T1000 (cell line): ENCODE measurements around the gene EPHA2.

ENCODE experiments used
- DNase-seq: peaks from one replicate; lab custom pipeline; 2025; ENCODE audit warnings: mixed read lengths; lab: John Stamatoyannopoulos, UW

EPHA2 gene

GRCh38 chr1:16134906-16135305 lies 21.0 kb downstream of the EPHA2 start:
- no peak for DNase-seq

GRCh38 chr1:16134066-16134801 lies 21.6 kb downstream of the EPHA2 start:
- DNase-seq: no peak

- no peak for DNase-seq
These were observed 22.6 kb downstream of the EPHA2 start for GRCh38 chr1:16133007-16133961.

GRCh38 chr1:16132325-16132785 lies 23.5 kb downstream of the EPHA2 start:
- DNase-seq: no peak

- DNase-seq: no peak
These were observed 24.1 kb downstream of the EPHA2 start for GRCh38 chr1:16131636-16132324.

GRCh38 chr1:16130827-16131226 lies 25.0 kb downstream of the EPHA2 start:
- DNase-seq: no peak

- no peak for DNase-seq
These were observed 25.8 kb downstream of the EPHA2 start for GRCh38 chr1:16129921-16130543.

- DNase-seq: no peak
These were observed 26.6 kb downstream of the EPHA2 start for GRCh38 chr1:16129316-16129715.

GRCh38 chr1:16128338-16128741 lies 27.5 kb downstream of the EPHA2 start:
- no peak for DNase-seq

- no peak for DNase-seq
These were observed 28.1 kb downstream of the EPHA2 start for GRCh38 chr1:16127676-16128337.

- no peak for DNase-seq
These were observed 28.9 kb downstream of the EPHA2 start for GRCh38 chr1:16126743-16127515.

GRCh38 chr1:16126160-16126559 lies 29.7 kb downstream of the EPHA2 start:
- DNase-seq: no peak

- DNase-seq: no peak
These were observed 30.4 kb downstream of the EPHA2 start for GRCh38 chr1:16125483-16125882.

- no peak for DNase-seq
These were observed 30.8 kb downstream of the EPHA2 start for GRCh38 chr1:16125088-16125470.

- no peak for DNase-seq
These were observed 31.3 kb downstream of the EPHA2 start for GRCh38 chr1:16124377-16125087.

- DNase-seq: peak; percentile 69
These were observed 33.0 kb downstream of the EPHA2 start for GRCh38 chr1:16122916-16123315.

GRCh38 chr1:16122350-16122881 lies 33.5 kb downstream of the EPHA2 start:
- no peak for DNase-seq

- no peak for DNase-seq
These were observed 34.9 kb downstream of the EPHA2 start for GRCh38 chr1:16120940-16121410.

GRCh38 chr1:16120407-16120806 lies 35.5 kb downstream of the EPHA2 start:
- DNase-seq: no peak
